HG02623 (cell line): Measurements from ENCODE around the gene MAB21L1.

ENCODE experiments used
- ATAC-seq: cut with Tn5 transposase; IDR thresholded peaks from one replicate; pipeline ENCODE4 v1.9.1; 2021; ENCODE audit warnings: moderate library complexity; ENCODE audit not compliant: unreplicated experiment

Gene MAB21L1

GRCh38 chr13:35475960-35476943, at the start of gene MAB21L1:
MAB21L1 (minus strand) TSS chr13:35476689; CDS start chr13:35476138, 551 bp downstream.
- no peak for ATAC-seq

- no peak for ATAC-seq
Measured at GRCh38 chr13:35524171-35524570, 47.7 kb upstream of the MAB21L1 start.

- ATAC-seq: no peak
Measured at GRCh38 chr13:35518337-35518946, 42.0 kb upstream of the MAB21L1 start.

- no peak for ATAC-seq
Measured at GRCh38 chr13:35514801-35515502, 38.5 kb upstream of the MAB21L1 start.

GRCh38 chr13:35514061-35514477, 37.6 kb upstream of the MAB21L1 start:
- ATAC-seq: no peak

- no peak for ATAC-seq
Measured at GRCh38 chr13:35512271-35512920, 35.9 kb upstream of the MAB21L1 start.

- ATAC-seq: no peak
Measured at GRCh38 chr13:35502456-35502855, 26.0 kb upstream of the MAB21L1 start.

- no peak for ATAC-seq
Measured at GRCh38 chr13:35501661-35502235, 25.3 kb upstream of the MAB21L1 start.

GRCh38 chr13:35500144-35500543, 23.7 kb upstream of the MAB21L1 start:
- no peak for ATAC-seq

- ATAC-seq: no peak
Measured at GRCh38 chr13:35499676-35500075, 23.2 kb upstream of the MAB21L1 start.

GRCh38 chr13:35499196-35499662, 22.7 kb upstream of the MAB21L1 start:
- ATAC-seq: no peak

- no peak for ATAC-seq
Measured at GRCh38 chr13:35498231-35498630, 21.7 kb upstream of the MAB21L1 start.

GRCh38 chr13:35496761-35497386, 20.4 kb upstream of the MAB21L1 start:
- no peak for ATAC-seq

- ATAC-seq: no peak
Measured at GRCh38 chr13:35496006-35496405, 19.5 kb upstream of the MAB21L1 start.

- ATAC-seq: no peak
Measured at GRCh38 chr13:35489050-35489449, 12.6 kb upstream of the MAB21L1 start.

GRCh38 chr13:35485424-35485823, 8.9 kb upstream of the MAB21L1 start:
- no peak for ATAC-seq

GRCh38 chr13:35484384-35484783, 7.9 kb upstream of the MAB21L1 start:
- no peak for ATAC-seq

- no peak for ATAC-seq
Measured at GRCh38 chr13:35483761-35484160, 7.3 kb upstream of the MAB21L1 start.

GRCh38 chr13:35482527-35482926, 6.0 kb upstream of the MAB21L1 start:
- no peak for ATAC-seq

GRCh38 chr13:35481777-35482176, 5.3 kb upstream of the MAB21L1 start:
- ATAC-seq: no peak
